HepG2 (cell line): ENCODE results near the gene ARAP1. TPM values are rescaled to one million over a fixed set of nuclear protein-coding genes. Genes with fewer than 3 reads are reported as not detected.
A peak's percentile ranks its signal among the peaks of the same experiment; 100 is the strongest.

Experiments used
- ATF6 ChIP-seq: sonication (generic); formaldehyde crosslinking; conservative IDR thresholded peaks from 2 replicates; pipeline ENCODE4 v1.4.0; 2020; ENCODE audit warnings: missing genetic modification reagents
- CHD2 ChIP-seq: IDR thresholded peaks from 2 replicates; pipeline ENCODE4 v1.6.1; 2011; ENCODE audit warnings: low read depth, low read length, improper control_type of control experiment
- DBP ChIP-seq: sonication (generic); formaldehyde crosslinking; IDR thresholded peaks from 2 replicates; pipeline ENCODE4 v1.4.0; 2020; ENCODE audit warnings: missing genetic modification reagents; ENCODE audit errors: not compliant biosample characterization
- HNRNPLL ChIP-seq: fragments of 200-400 bp; formaldehyde crosslinking; IDR thresholded peaks from 2 replicates; pipeline ENCODE4 v1.6.1; 2017; ENCODE audit warnings: mild to moderate bottlenecking, low read depth, low read length; ENCODE audit not compliant: poor library complexity, severe bottlenecking
- MAFG ChIP-seq: sonication (generic); formaldehyde crosslinking; IDR thresholded peaks from 2 replicates; pipeline ENCODE4 v1.5.1; 2020; ENCODE audit warnings: mild to moderate bottlenecking, missing genetic modification reagents
- NR2F6 ChIP-seq, 2 experiments: IDR thresholded peaks; 2 replicates each; pipeline ENCODE4 v1.6.1; 2016; ENCODE audit warnings: antibody characterized with exemption in 1 of 2, mild to moderate bottlenecking in 1 of 2
- RAD51 ChIP-seq: fragments of 450-650 bp; IDR thresholded peaks from 2 replicates; pipeline ENCODE4 v1.6.1; 2016; ENCODE audit warnings: borderline replicate concordance
- THAP11 ChIP-seq: IDR thresholded peaks from 2 replicates; pipeline ENCODE4 v1.6.1; 2016; ENCODE audit warnings: missing biosample characterization, missing genetic modification reagents
- ZBTB2 ChIP-seq: sonication (generic); formaldehyde crosslinking; IDR thresholded peaks from 2 replicates; pipeline ENCODE4 v1.8.0; 2022; ENCODE audit warnings: low read depth, missing genetic modification reagents
- ZFP1 ChIP-seq: IDR thresholded peaks from 2 replicates; pipeline ENCODE4 v1.6.1; 2016
- ZMAT5 ChIP-seq: sonication (generic); formaldehyde crosslinking; IDR thresholded peaks from 2 replicates; pipeline ENCODE4 v1.5.0; 2020; ENCODE audit warnings: mild to moderate bottlenecking, low read depth, missing genetic modification reagents, borderline replicate concordance
- ZNF33B ChIP-seq: sonication (generic); formaldehyde crosslinking; IDR thresholded peaks from 2 replicates; pipeline ENCODE4 v1.5.1; 2020; ENCODE audit warnings: mild to moderate bottlenecking, missing genetic modification reagents
- ZNF510 ChIP-seq: sonication (generic); formaldehyde crosslinking; IDR thresholded peaks from 2 replicates; pipeline ENCODE4 v1.4.0; 2020; ENCODE audit warnings: low read depth, mild to moderate bottlenecking, missing genetic modification reagents
- polyA plus RNA-seq, 8 experiments: library from polyadenylated mRNA; depleted of rRNA in 3 of 8; stranded (reverse) in 7 of 8; unstranded in 1 of 8; fragments of >200 nt; fragmentation: Illumina TruSeq in 4 of 8; extraction: Trizol in 4 of 8; gene quantifications; 2 replicates each; pipeline versions ENCODE4 v1.2.1 to v1.2.3, GENCODE V29; 2011 to 2016; ENCODE audit warnings: low read depth in 4 of 8, missing spikeins in 1 of 8, mixed read lengths in 1 of 8; ENCODE audit not compliant: insufficient read depth in 1 of 8
- total RNA-seq, 5 experiments: library from RNA; depleted of rRNA; stranded (reverse); fragments of >200 nt; fragmentation: Illumina TruSeq; extraction: Trizol; gene quantifications; 2 replicates each; pipeline ENCODE4 v1.2.3, GENCODE V29; 2016; ENCODE audit warnings: low read depth in 1 of 5
- TF ChIP-seq, protein P1 (sequence below): sonication (generic); formaldehyde crosslinking; IDR thresholded peaks from 2 replicates; pipeline ENCODE4 v1.4.0; 2020; ENCODE audit warnings: missing genetic modification reagents
- TF ChIP-seq, protein P2 (sequence below): sonication (generic); formaldehyde crosslinking; IDR thresholded peaks from 2 replicates; pipeline ENCODE4 v1.8.1; 2023; ENCODE audit warnings: mild to moderate bottlenecking, missing genetic modification reagents

Gene ARAP1
- total and polyA plus RNA-seq, 2 of the 13 experiments (the other 11 are each of a cell fraction or from before 2014, with no cell fraction given), result 43.2 to 55.5 TPM

DNA sequence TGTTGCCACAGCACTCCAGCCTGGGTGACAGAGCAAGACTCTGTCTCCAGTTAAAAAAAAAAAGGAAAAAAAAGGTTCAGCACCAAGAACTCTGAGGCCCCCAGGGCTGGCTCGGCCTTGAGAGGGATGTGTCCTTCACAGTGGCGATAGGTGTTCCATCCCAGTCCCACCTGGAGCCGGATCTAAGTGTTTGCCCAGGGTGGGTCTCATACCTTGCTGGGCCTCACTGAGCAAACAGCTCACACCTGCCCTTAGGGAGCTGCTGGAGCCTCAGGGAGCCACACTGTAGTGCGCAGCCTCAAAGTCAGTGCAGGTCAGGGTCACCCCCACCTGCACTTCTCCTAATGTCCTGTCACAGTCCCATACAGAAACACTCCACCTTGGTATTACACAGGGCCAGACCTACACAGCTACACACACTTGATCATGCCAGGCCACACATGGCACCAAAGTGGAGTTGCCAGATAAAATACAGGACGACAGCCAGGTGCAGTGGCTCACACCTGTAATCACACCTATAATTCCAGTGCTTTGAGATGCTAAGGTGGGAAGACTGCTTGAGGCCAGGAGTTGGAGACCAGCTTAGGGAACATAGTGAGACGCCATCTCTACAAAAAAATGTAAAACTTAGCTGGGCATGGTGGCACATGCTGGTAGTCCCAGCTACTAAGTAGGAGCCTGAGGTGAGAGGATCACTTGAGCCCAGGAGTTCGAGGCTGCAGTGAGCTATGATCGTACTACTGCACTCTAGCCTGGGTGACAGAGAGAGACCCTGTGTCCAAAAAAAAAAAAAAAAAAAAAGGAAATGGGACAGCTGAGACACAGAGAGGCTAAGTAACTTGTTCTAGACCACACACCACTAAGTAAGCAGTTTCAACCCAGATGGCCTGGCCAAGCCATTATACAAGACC is 34.4 kb upstream of the ARAP1 start (continued):
- TF ChIP-seq, protein P1, sequence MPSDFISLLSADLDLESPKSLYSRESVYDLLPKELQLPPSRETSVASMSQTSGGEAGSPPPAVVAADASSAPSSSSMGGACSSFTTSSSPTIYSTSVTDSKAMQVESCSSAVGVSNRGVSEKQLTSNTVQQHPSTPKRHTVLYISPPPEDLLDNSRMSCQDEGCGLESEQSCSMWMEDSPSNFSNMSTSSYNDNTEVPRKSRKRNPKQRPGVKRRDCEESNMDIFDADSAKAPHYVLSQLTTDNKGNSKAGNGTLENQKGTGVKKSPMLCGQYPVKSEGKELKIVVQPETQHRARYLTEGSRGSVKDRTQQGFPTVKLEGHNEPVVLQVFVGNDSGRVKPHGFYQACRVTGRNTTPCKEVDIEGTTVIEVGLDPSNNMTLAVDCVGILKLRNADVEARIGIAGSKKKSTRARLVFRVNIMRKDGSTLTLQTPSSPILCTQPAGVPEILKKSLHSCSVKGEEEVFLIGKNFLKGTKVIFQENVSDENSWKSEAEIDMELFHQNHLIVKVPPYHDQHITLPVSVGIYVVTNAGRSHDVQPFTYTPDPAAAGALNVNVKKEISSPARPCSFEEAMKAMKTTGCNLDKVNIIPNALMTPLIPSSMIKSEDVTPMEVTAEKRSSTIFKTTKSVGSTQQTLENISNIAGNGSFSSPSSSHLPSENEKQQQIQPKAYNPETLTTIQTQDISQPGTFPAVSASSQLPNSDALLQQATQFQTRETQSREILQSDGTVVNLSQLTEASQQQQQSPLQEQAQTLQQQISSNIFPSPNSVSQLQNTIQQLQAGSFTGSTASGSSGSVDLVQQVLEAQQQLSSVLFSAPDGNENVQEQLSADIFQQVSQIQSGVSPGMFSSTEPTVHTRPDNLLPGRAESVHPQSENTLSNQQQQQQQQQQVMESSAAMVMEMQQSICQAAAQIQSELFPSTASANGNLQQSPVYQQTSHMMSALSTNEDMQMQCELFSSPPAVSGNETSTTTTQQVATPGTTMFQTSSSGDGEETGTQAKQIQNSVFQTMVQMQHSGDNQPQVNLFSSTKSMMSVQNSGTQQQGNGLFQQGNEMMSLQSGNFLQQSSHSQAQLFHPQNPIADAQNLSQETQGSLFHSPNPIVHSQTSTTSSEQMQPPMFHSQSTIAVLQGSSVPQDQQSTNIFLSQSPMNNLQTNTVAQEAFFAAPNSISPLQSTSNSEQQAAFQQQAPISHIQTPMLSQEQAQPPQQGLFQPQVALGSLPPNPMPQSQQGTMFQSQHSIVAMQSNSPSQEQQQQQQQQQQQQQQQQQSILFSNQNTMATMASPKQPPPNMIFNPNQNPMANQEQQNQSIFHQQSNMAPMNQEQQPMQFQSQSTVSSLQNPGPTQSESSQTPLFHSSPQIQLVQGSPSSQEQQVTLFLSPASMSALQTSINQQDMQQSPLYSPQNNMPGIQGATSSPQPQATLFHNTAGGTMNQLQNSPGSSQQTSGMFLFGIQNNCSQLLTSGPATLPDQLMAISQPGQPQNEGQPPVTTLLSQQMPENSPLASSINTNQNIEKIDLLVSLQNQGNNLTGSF (CRISPR knock-in tag), result no peak
- TF ChIP-seq ZBTB2 (CRISPR knock-in tag) (no peak), ZNF33B (CRISPR knock-in tag) (no peak), NR2F6 (IDR thresholded peaks at IDR 0.05) (peak; percentile 68), NR2F6 (CRISPR knock-in tag; IDR thresholded peaks at IDR 0.05) (peak; percentile 81; the same call in 1 of the 2 replicates), ZNF510 (no peak), ATF6 (CRISPR knock-in tag) (no peak), DBP (CRISPR knock-in tag) (no peak), ZFP1 (CRISPR knock-in tag) (no peak), RAD51 (no peak), THAP11 (CRISPR knock-in tag) (peak; percentile 71), CHD2 (no peak), HNRNPLL (no peak), ZMAT5 (CRISPR knock-in tag) (no peak), MAFG (CRISPR knock-in tag) (no peak)
- TF ChIP-seq, protein P2, sequence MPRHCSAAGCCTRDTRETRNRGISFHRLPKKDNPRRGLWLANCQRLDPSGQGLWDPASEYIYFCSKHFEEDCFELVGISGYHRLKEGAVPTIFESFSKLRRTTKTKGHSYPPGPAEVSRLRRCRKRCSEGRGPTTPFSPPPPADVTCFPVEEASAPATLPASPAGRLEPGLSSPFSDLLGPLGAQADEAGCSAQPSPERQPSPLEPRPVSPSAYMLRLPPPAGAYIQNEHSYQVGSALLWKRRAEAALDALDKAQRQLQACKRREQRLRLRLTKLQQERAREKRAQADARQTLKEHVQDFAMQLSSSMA (CRISPR knock-in tag), result 0 out of 2 replicates have a peak, but pooled peaks have one; percentile 35
